Heart right ventricle (tissue), 16 donors: ENCODE data around the gene ABHD17B. TPM values are rescaled to one million over a fixed set of nuclear protein-coding genes. Genes with fewer than 3 reads are reported as not detected.

ENCODE experiments used
- ATAC-seq, 8 donors: fragments of 200-7000 bp; cut with Tn5 transposase; one replicate each; pipeline ENCODE4 v1.9.1; 2020; ENCODE audit warnings: mild to moderate bottlenecking in 8 of 8, moderate library complexity in 8 of 8, moderate number of reproducible peaks in 1 of 8
- DNase-seq, 2 donors: peaks; one replicate each; pipeline ENCODE4 v3.0.0-alpha.2; 2020
- H3K27ac ChIP-seq, 10 donors: fragments of 200-600 bp; sonication (generic) in 2 of 10; one replicate each; pipeline versions ENCODE4 v1.5.0 to v1.8.0; 2020 to 2022; ENCODE audit warnings: mild to moderate bottlenecking in 3 of 10
- H3K27me3 ChIP-seq, 7 donors: fragments of 200-600 bp; one replicate each; pipeline ENCODE4 v1.8.0; 2021 to 2022; ENCODE audit warnings: mild to moderate bottlenecking in 2 of 7
- H3K36me3 ChIP-seq, 9 donors: fragments of 200-600 bp; sonication (generic) in 1 of 9; one replicate each; pipeline versions ENCODE4 v1.5.0 to v1.8.0; 2020 to 2022; ENCODE audit warnings: mild to moderate bottlenecking in 2 of 9
- H3K4me1 ChIP-seq, 9 donors: fragments of 200-600 bp; sonication (generic) in 1 of 9; one replicate each; pipeline versions ENCODE4 v1.5.0 to v1.8.0; 2020 to 2022; ENCODE audit warnings: mild to moderate bottlenecking in 4 of 9
- H3K4me3 ChIP-seq, 10 donors: fragments of 200-600 bp; sonication (generic) in 2 of 10; one replicate each; pipeline versions ENCODE4 v1.5.0 to v1.8.0; 2020 to 2022; ENCODE audit warnings: mild to moderate bottlenecking in 7 of 10, moderate library complexity in 2 of 10
- H3K9me3 ChIP-seq, 11 donors: fragments of 200-600 bp in 10 of 11; sonication (generic) in 2 of 11; one replicate each; pipeline versions ENCODE4 v1.5.0 to v1.8.0; 2013 to 2022; ENCODE audit warnings: mild to moderate bottlenecking in 2 of 11, control low read depth in 1 of 11, moderate library complexity in 1 of 11
- CTCF ChIP-seq, 9 donors: fragments of 200-600 bp; sonication (generic) in 2 of 9; IDR thresholded peaks; one replicate each; pipeline versions ENCODE4 v1.5.0 to v1.8.0; 2021 to 2022; ENCODE audit warnings: antibody characterized with exemption in 9 of 9, mild to moderate bottlenecking in 5 of 9, moderate library complexity in 1 of 9
- WGBS, 2 donors: extraction: QIAGEN DNeasy Blood & Tissue Kit; methylation state at CpG; one replicate each; pipeline ENCODE4 v1.1.7; 2013; ENCODE audit warnings: inconsistent platforms in 1 of 2; 5-methylcytosine and 5-hydroxymethylcytosine counted together
- intact Hi-C, 10 donors: fragments of 100-400 bp; cut with DNase I; formaldehyde crosslinking; loops; one replicate each; pipeline versions ENCODE4 v1.11.1 to v1.14.2; 2022
- polyA plus RNA-seq, 2 donors: library from polyadenylated mRNA; stranded (reverse); fragments of 200-250 nt; gene quantifications; one replicate each; pipeline ENCODE4 v1.2.3, GENCODE V29; 2013
- total RNA-seq, 10 donors: library from RNA; stranded (reverse); fragmentation: NEBNext Ultra II Directional in 3 of 10; extraction: Animal tissue kit (Norgen Biotek cat#: 25700) in 3 of 10; gene quantifications; one replicate each; pipeline versions ENCODE4 v1.2.1 to v1.2.4, GENCODE V29; 2021 to 2023
- donor health status: Arrhythmogenic right ventricular cardiomyopathy.
- donor health status: ischemic (EF 13 %, LVEDD 7.1; RV severe dilation, severe dysfunction).
- donor health status: healthy with polysubstance abuse.
- donor health status: DM: no; HTN: yes; CAD: no.
- donor health status: DM: no; HTN: no; CAD: no.
- donor health status: ischemic (EF 25% LVEDD 6.9; RV normal size, moderate dysfunction).
- donor health status: ischemic (EF 25% LVEDD 5.7; RV mildly dilated, moderate dysfunction).
- donor health status: healthy.
- donor health status: DM: yes; HTN: yes; CAD: no.
- donor health status: Ischemic cardiomyopathy.
- donor health status: ischemic (EF 35%, LVEDD 5.7; RV mildly dilated, moderate dysfunction).
- donor health status: nonischemic (EF 11% LVEDD 7.7; RV severe dilation, severe dysfunction).
- donor health status: DM: yes; HTN: yes; CAD: no.
- donor health status: PGD.
- donor health status: ischemic (EF 29% LVEDD 5.4; RV normal size, mild dysfunction).
- donor health status: nonischemic (EF 23%, LVEDD 6.1; RV moderate dilation, normal function).

The ABHD17B gene
- total and polyA plus RNA-seq, 12 donors = 2.6 to 14.8 (median 9.6) TPM

- ATAC-seq (no peak), DNase-seq (no peak)
- Histone ChIP-seq H3K27ac (no peak overlapping the region), H3K27me3 (no peaks in the 10 kb centered on the region), H3K9me3 (peaks cover 0 to 6% (median 0%) of the 10 kb centered on the region in 11 donors), H3K4me1 (no peaks in the 10 kb centered on the region), H3K36me3 (no peaks in the 10 kb centered on the region), H3K4me3 (no peak overlapping the region)
- intact Hi-C loops = no loop called here
- no peak for TF ChIP-seq CTCF (IDR thresholded peaks at IDR 0.05)
Observed at GRCh38 chr9:71850996-71851395, 60.0 kb downstream of the ABHD17B start.

GRCh38 chr9:71847892-71848291 lies 63.1 kb downstream of the ABHD17B start:
- Histone ChIP-seq H3K27ac (no peak overlapping the region), H3K36me3 (no peaks in the 10 kb centered on the region), H3K4me3 (no peak overlapping the region), H3K4me1 (no peaks in the 10 kb centered on the region), H3K9me3 (peaks cover 0 to 6% (median 0%) of the 10 kb centered on the region in 11 donors), H3K27me3 (no peaks in the 10 kb centered on the region)
- DNase-seq (no peak), ATAC-seq (no peak)
- no peak for TF ChIP-seq CTCF (IDR thresholded peaks at IDR 0.05)
- 90 to 94% methylated on average over 2 of the region's 2 CpGs for WGBS, 2 donors
- intact Hi-C loops = loop anchor here in 1 of 10 donors (10.0 kb wide), 1 partner anchor 783 kb away; no protein-coding TSS in a partner anchor

- H3K27me3 ChIP-seq = no peaks in the 10 kb centered on the region
- TF ChIP-seq CTCF (IDR thresholded peaks at IDR 0.05) = no peak
- no peaks in the 10 kb centered on the region for H3K36me3 ChIP-seq
- peaks cover 0 to 16% (median 6%) of the 10 kb centered on the region in 11 donors for H3K9me3 ChIP-seq
- intact Hi-C loops = loop anchor here in 1 of 10 donors (10.0 kb wide), 1 partner anchor 780 kb away; no protein-coding TSS in a partner anchor
- no peak overlapping the region for H3K27ac ChIP-seq
- H3K4me1 ChIP-seq = no peaks in the 10 kb centered on the region
- DNase-seq = no peak
- no peak for ATAC-seq
- H3K4me3 ChIP-seq = no peak overlapping the region
Observed at GRCh38 chr9:71844808-71845207, 66.2 kb downstream of the ABHD17B start.

GRCh38 chr9:71839668-71840067 lies 71.3 kb downstream of the ABHD17B start:
- 86 to 94% methylated on average over 5 of the region's 5 CpGs for WGBS, 2 donors

More at GRCh38 chr9:71839668-71840067, 71.3 kb downstream of the ABHD17B start:
- no peak overlapping the region for H3K27ac ChIP-seq
- DNase-seq (no peak), ATAC-seq (no peak)
- H3K36me3 ChIP-seq = no peaks in the 10 kb centered on the region
- no peaks in the 10 kb centered on the region for H3K27me3 ChIP-seq
- H3K9me3 ChIP-seq = peaks cover 0 to 24% (median 7%) of the 10 kb centered on the region in 11 donors
- intact Hi-C loops = loop anchor here in 1 of 10 donors (10.0 kb wide), 1 partner anchor 775 kb away; no protein-coding TSS in a partner anchor
- TF ChIP-seq CTCF (IDR thresholded peaks at IDR 0.05) = no peak
- no peak overlapping the region for H3K4me3 ChIP-seq
- no peaks in the 10 kb centered on the region for H3K4me1 ChIP-seq
